ENCODE measurements around the gene COL1A2. TPM values are rescaled to one million over a fixed set of nuclear protein-coding genes. Genes with fewer than 3 reads are reported as not detected.

COL1A2 gene
- total and polyA plus RNA-seq, 2 of the 8 experiments (the other 6 are each of a cell fraction or from before 2014, with no cell fraction given), result 45.2 to 87.2 TPM

DNA sequence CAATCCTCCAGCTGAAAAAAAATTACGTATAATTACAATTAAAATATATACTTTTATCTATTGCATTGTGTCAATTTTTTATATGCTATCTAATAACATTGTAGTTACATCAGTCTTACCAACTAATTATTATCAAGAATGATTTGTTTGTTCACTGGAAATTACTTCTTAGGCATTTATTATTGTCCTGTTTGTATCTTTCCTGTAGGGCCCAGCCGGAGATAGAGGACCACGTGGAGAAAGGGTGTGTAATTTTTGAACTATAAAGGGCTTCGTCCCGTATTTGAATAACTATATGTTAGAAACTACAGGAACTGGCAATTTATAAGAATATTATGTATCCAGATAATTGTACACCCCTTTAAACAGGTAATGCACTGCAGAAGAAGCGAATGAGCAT, 4.1 kb downstream of the COL1A2 start (continued):
- TF ChIP-seq, protein P1, sequence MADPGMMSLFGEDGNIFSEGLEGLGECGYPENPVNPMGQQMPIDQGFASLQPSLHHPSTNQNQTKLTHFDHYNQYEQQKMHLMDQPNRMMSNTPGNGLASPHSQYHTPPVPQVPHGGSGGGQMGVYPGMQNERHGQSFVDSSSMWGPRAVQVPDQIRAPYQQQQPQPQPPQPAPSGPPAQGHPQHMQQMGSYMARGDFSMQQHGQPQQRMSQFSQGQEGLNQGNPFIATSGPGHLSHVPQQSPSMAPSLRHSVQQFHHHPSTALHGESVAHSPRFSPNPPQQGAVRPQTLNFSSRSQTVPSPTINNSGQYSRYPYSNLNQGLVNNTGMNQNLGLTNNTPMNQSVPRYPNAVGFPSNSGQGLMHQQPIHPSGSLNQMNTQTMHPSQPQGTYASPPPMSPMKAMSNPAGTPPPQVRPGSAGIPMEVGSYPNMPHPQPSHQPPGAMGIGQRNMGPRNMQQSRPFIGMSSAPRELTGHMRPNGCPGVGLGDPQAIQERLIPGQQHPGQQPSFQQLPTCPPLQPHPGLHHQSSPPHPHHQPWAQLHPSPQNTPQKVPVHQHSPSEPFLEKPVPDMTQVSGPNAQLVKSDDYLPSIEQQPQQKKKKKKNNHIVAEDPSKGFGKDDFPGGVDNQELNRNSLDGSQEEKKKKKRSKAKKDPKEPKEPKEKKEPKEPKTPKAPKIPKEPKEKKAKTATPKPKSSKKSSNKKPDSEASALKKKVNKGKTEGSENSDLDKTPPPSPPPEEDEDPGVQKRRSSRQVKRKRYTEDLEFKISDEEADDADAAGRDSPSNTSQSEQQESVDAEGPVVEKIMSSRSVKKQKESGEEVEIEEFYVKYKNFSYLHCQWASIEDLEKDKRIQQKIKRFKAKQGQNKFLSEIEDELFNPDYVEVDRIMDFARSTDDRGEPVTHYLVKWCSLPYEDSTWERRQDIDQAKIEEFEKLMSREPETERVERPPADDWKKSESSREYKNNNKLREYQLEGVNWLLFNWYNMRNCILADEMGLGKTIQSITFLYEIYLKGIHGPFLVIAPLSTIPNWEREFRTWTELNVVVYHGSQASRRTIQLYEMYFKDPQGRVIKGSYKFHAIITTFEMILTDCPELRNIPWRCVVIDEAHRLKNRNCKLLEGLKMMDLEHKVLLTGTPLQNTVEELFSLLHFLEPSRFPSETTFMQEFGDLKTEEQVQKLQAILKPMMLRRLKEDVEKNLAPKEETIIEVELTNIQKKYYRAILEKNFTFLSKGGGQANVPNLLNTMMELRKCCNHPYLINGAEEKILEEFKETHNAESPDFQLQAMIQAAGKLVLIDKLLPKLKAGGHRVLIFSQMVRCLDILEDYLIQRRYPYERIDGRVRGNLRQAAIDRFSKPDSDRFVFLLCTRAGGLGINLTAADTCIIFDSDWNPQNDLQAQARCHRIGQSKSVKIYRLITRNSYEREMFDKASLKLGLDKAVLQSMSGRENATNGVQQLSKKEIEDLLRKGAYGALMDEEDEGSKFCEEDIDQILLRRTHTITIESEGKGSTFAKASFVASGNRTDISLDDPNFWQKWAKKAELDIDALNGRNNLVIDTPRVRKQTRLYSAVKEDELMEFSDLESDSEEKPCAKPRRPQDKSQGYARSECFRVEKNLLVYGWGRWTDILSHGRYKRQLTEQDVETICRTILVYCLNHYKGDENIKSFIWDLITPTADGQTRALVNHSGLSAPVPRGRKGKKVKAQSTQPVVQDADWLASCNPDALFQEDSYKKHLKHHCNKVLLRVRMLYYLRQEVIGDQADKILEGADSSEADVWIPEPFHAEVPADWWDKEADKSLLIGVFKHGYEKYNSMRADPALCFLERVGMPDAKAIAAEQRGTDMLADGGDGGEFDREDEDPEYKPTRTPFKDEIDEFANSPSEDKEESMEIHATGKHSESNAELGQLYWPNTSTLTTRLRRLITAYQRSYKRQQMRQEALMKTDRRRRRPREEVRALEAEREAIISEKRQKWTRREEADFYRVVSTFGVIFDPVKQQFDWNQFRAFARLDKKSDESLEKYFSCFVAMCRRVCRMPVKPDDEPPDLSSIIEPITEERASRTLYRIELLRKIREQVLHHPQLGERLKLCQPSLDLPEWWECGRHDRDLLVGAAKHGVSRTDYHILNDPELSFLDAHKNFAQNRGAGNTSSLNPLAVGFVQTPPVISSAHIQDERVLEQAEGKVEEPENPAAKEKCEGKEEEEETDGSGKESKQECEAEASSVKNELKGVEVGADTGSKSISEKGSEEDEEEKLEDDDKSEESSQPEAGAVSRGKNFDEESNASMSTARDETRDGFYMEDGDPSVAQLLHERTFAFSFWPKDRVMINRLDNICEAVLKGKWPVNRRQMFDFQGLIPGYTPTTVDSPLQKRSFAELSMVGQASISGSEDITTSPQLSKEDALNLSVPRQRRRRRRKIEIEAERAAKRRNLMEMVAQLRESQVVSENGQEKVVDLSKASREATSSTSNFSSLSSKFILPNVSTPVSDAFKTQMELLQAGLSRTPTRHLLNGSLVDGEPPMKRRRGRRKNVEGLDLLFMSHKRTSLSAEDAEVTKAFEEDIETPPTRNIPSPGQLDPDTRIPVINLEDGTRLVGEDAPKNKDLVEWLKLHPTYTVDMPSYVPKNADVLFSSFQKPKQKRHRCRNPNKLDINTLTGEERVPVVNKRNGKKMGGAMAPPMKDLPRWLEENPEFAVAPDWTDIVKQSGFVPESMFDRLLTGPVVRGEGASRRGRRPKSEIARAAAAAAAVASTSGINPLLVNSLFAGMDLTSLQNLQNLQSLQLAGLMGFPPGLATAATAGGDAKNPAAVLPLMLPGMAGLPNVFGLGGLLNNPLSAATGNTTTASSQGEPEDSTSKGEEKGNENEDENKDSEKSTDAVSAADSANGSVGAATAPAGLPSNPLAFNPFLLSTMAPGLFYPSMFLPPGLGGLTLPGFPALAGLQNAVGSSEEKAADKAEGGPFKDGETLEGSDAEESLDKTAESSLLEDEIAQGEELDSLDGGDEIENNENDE (IDR thresholded peaks at IDR 0.05; ENCODE audit: insufficient replicate concordance, low read length), result no peak
- no peak for TF ChIP-seq NANOG (IDR thresholded peaks at IDR 0.05; ENCODE audit: insufficient read depth, low read depth, low read length, poor library complexity, severe bottlenecking)
- no peak for TF ChIP-seq ASH2L (IDR thresholded peaks at IDR 0.05; ENCODE audit: low read length)
